Endothelial cell of umbilical vein (primary cell): ENCODE results near the gene ACYP2. TPM values are rescaled to one million over a fixed set of nuclear protein-coding genes. Genes with fewer than 3 reads are reported as not detected.

ENCODE experiments used
- BruUV-seq: library from RNA; stranded (reverse); fragments of 400-500 nt; replicated peaks from 2 replicates; lab custom pipeline; 2021; lab: Mats Ljungman, UMichigan
- CTCF ChIA-PET: fragments of 300-600, 350-600 bp; sonication (Branson Sonifier 250); formaldehyde crosslinking; loops from one replicate; lab custom pipeline; 2021; ENCODE audit warnings: antibody characterized with exemption, inconsistent platforms; lab: Charles Lee
- POLR2A ChIA-PET: fragments of 300-600, 350-600 bp; sonication (Branson Sonifier 250); formaldehyde crosslinking; loops from one replicate; lab custom pipeline; 2021; ENCODE audit warnings: antibody characterized with exemption, inconsistent platforms; lab: Charles Lee
- DNase-seq: peaks from one replicate; pipeline ENCODE4 v3.0.0-alpha.2; 2011; ENCODE audit warnings: low read depth, low spot score
- FAIRE-seq: peaks from 2 replicates; lab custom pipeline; 2011; peaks lifted over from hg19 to GRCh38; lab: Jason Lieb, UNC
- H2AFZ ChIP-seq: 2 replicates; pipeline ENCODE4 v1.6.0; 2012; ENCODE audit warnings: low read depth, low read length, control low read depth, inconsistent platforms
- H3K27ac ChIP-seq: 2 replicates; pipeline ENCODE4 v1.5.1; 2011; ENCODE audit warnings: low read depth, mild to moderate bottlenecking, control low read depth, low read length, moderate library complexity; ENCODE audit not compliant: insufficient read depth
- H3K27me3 ChIP-seq, 2 experiments: 2 replicates each; pipeline versions ENCODE4 v1.6.0 to v1.6.1; 2011; ENCODE audit warnings: low read length in 2 of 2, mixed read lengths in 1 of 2; ENCODE audit not compliant: control insufficient read depth in 2 of 2, insufficient read depth in 2 of 2
- H3K36me3 ChIP-seq, 2 experiments: 2 replicates in 1 of 2; 3 replicates in 1 of 2; pipeline ENCODE4 v1.5.1; 2011; ENCODE audit warnings: low read length in 2 of 2, mild to moderate bottlenecking in 1 of 2, moderate library complexity in 1 of 2; ENCODE audit not compliant: control insufficient read depth in 2 of 2, insufficient read depth in 2 of 2; ENCODE audit errors: extremely low read depth in 1 of 2
- H3K4me1 ChIP-seq: 3 replicates; pipeline ENCODE4 v1.5.1; 2011; ENCODE audit warnings: mild to moderate bottlenecking, low read length; ENCODE audit not compliant: control insufficient read depth, insufficient read depth; ENCODE audit errors: extremely low read depth
- H3K4me2 ChIP-seq: 2 replicates; pipeline ENCODE4 v1.6.1; 2011; ENCODE audit warnings: low read length, control low read depth, mixed read lengths; ENCODE audit not compliant: insufficient read depth
- H3K4me3 ChIP-seq, 3 experiments: fragments of 200-600 bp in 1 of 3; sonication (generic), shearing (Covaris generic) in 1 of 3; replicated peaks in 1 of 3; 2 replicates each; pipeline ENCODE4 v1.5.1; 2011 to 2016; ENCODE audit warnings: control low read depth in 3 of 3, low read length in 3 of 3, mild to moderate bottlenecking in 2 of 3, inconsistent platforms in 1 of 3, low read depth in 1 of 3, moderate library complexity in 1 of 3; ENCODE audit not compliant: insufficient read depth in 1 of 3
- H3K79me2 ChIP-seq: 2 replicates; pipeline ENCODE4 v1.6.0; 2012; ENCODE audit warnings: low read length, inconsistent platforms; ENCODE audit not compliant: control insufficient read depth, insufficient read depth
- H3K9ac ChIP-seq: replicated peaks from 2 replicates; pipeline ENCODE3; 2011; ENCODE audit warnings: low read length, control low read depth; ENCODE audit not compliant: insufficient read depth; ENCODE audit errors: extremely low read depth
- H3K9me1 ChIP-seq: replicated peaks from 3 replicates; pipeline ENCODE4 v1.6.0; 2011; ENCODE audit warnings: mild to moderate bottlenecking, low read length; ENCODE audit not compliant: control insufficient read depth, insufficient read depth; ENCODE audit errors: extremely low read depth
- H3K9me3 ChIP-seq: replicated peaks from 2 replicates; pipeline ENCODE4 v1.5.1; 2012; ENCODE audit warnings: low read length, inconsistent platforms; ENCODE audit not compliant: control insufficient read depth, insufficient read depth
- H4K20me1 ChIP-seq: replicated peaks from 2 replicates; pipeline ENCODE3; 2011; ENCODE audit warnings: mild to moderate bottlenecking, low read length; ENCODE audit not compliant: control insufficient read depth, insufficient read depth; ENCODE audit errors: extremely low read depth
- CTCF ChIP-seq, 2 donors: IDR thresholded peaks; 1 replicate in 1 of 2; 2 replicates in 1 of 2; pipeline ENCODE4 v1.5.1; 2011; ENCODE audit warnings: low read length in 2 of 2, mild to moderate bottlenecking in 2 of 2, moderate library complexity in 2 of 2, control low read depth in 1 of 2, inconsistent platforms in 1 of 2, low read depth in 1 of 2; ENCODE audit not compliant: insufficient read depth in 1 of 2; ENCODE audit errors: extremely low read depth in 1 of 2
- GATA2 ChIP-seq: IDR thresholded peaks from 2 replicates; pipeline ENCODE4 v1.7.0; 2011; ENCODE audit warnings: low read depth, mild to moderate bottlenecking, moderate library complexity, mixed read lengths, low read length; ENCODE audit not compliant: insufficient read length, insufficient read depth
- JUN ChIP-seq: IDR thresholded peaks from 2 replicates; pipeline ENCODE4 v1.6.1; 2011; ENCODE audit warnings: borderline replicate concordance, low read depth; ENCODE audit not compliant: insufficient read length, insufficient read depth
- MAX ChIP-seq: IDR thresholded peaks from 2 replicates; pipeline ENCODE4 v1.6.1; 2011; ENCODE audit not compliant: insufficient read depth, insufficient read length
- MYC ChIP-seq: IDR thresholded peaks from one replicate; pipeline ENCODE4 v1.6.1; 2011; ENCODE audit warnings: mild to moderate bottlenecking, low read depth, low read length
- POLR2AphosphoS5 ChIP-seq: IDR thresholded peaks from 2 replicates; pipeline ENCODE4 v1.6.1; 2012; ENCODE audit warnings: low read depth, mild to moderate bottlenecking, control low read depth, low read length, moderate library complexity; ENCODE audit not compliant: insufficient read depth
- dilution Hi-C: fragments of 300-500 bp; cut with MboI; formaldehyde crosslinking; loops from one replicate; pipeline ENCODE4 v1.15.0; 2019; ENCODE audit warnings: low sequenced_read_pairs; ENCODE audit not compliant: extremely low pct_ligation_motif_present
- intact Hi-C: fragments of 100-400 bp; cut with micrococcal nuclease; formaldehyde crosslinking; loops from one replicate; pipeline ENCODE4 v1.10.0; 2022
- polyA plus RNA-seq, 4 experiments: library from polyadenylated mRNA; depleted of rRNA in 3 of 4; stranded (reverse) in 3 of 4; unstranded in 1 of 4; fragments of >200 nt; gene quantifications; 2 replicates each; pipeline versions ENCODE4 v1.2.1 to v1.2.3, GENCODE V29; 2011 to 2012; ENCODE audit warnings: missing spikeins in 1 of 4
- total RNA-seq: library from RNA; stranded (reverse); gene quantifications from 2 replicates; pipeline ENCODE4 v1.2.3, GENCODE V29; 2021

ACYP2 gene
- total and polyA plus RNA-seq, 2 donors (not counting 3 experiments of a cell fraction or from before 2014, with no cell fraction given): 3.9 to 7.9 TPM

GRCh38 chr2:54107455-54107764, 8.0 kb upstream of the ACYP2 start:
- TF ChIP-seq MYC (no peak), JUN (no peak), CTCF (IDR thresholded peaks at IDR 0.05; ENCODE audit: extremely low read depth in 1 of 2, insufficient read depth in 1 of 2, low read depth in 1 of 2, low read length in 2 of 2) (no peak), POLR2AphosphoS5 (no peak), GATA2 (no peak), MAX (no peak)
- intact Hi-C loops: loop anchor here (1.0 to 2.0 kb wide), 3 partner anchors 396 to 731 kb away; no protein-coding TSS in a partner anchor
- Histone ChIP-seq H3K9me1 (no peaks in the 10 kb centered on the region), H3K9ac (no peak overlapping the region), H3K36me3 (no peaks in the 10 kb centered on the region), H3K9me3 (no peaks in the 10 kb centered on the region), H3K79me2 (no peaks in the 10 kb centered on the region), H3K4me3 (no peak overlapping the region), H3K4me2 (no peak overlapping the region), H4K20me1 (no peaks in the 10 kb centered on the region), H3K4me1 (peaks cover 11% of the 10 kb centered on the region), H2AFZ (peak overlapping the region; percentile 3), H3K27ac (no peak overlapping the region), H3K27me3 (no peaks in the 10 kb centered on the region)
- DNase-seq: no peak
- BruUV-seq: no TSS peak
- FAIRE-seq: no peak
- ChIA-PET CTCF (interaction anchor here (0.6 to 6.2 kb wide), 94 partner anchors 9 to 1324 kb away, joined by 3 to 205 read pairs (median 4); partner anchors contain the start of gene ACYP2), POLR2A (interaction anchor here (0.7 to 1.2 kb wide), 2 partner anchors 8 to 597 kb away, joined by 3 read pairs; partner anchors contain the start of gene ACYP2)
- dilution Hi-C loops: no loop called here
